Activated CD8-positive, alpha-beta memory T cell treated with anti-CD3 and anti-CD28 coated beads for 1 hour (primary cell): ENCODE measurements around the gene NELL1.

Source experiments
- DNase-seq, 2 donors: peaks; one replicate each; pipeline ENCODE4 v3.0.0-alpha.2; 2020; ENCODE audit warnings: low read depth in 1 of 2; ENCODE audit errors: extremely low read depth in 1 of 2

Gene NELL1

GRCh38 chr11:21465920-21466319 lies 796.5 kb downstream of the NELL1 start:
- DNase-seq, result no peak

GRCh38 chr11:21470521-21470920 lies 801.1 kb downstream of the NELL1 start:
- no peak for DNase-seq

GRCh38 chr11:21472261-21472660 lies 802.9 kb downstream of the NELL1 start:
- DNase-seq, result no peak

GRCh38 chr11:21474529-21474928 lies 805.1 kb downstream of the NELL1 start:
- DNase-seq, result no peak

DNA sequence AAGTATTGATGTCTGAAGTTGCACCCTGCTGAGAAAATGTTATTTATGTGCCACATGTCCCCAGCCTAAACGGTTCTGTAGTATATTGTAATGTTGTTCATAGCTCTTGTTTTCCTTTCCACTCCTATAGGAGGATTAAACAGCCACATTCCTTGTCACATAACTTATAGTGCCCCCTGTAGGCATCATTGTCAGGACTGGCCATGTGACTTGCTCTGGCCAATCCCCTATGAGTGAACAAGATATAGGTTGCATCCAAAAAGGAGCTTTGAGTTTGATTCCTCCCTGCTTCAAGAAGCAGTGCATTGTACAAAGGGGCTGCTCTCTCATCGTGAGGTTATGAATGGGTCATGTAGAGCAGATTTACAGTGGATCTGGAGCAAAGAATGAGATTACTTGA lies 805.9 kb downstream of the NELL1 start:
- DNase-seq, result no peak

GRCh38 chr11:21476588-21476987 lies 807.2 kb downstream of the NELL1 start:
- DNase-seq, result no peak

GRCh38 chr11:21480240-21480639 lies 810.9 kb downstream of the NELL1 start:
- DNase-seq, result no peak

GRCh38 chr11:21481255-21481654 lies 811.9 kb downstream of the NELL1 start:
- no peak for DNase-seq

DNA sequence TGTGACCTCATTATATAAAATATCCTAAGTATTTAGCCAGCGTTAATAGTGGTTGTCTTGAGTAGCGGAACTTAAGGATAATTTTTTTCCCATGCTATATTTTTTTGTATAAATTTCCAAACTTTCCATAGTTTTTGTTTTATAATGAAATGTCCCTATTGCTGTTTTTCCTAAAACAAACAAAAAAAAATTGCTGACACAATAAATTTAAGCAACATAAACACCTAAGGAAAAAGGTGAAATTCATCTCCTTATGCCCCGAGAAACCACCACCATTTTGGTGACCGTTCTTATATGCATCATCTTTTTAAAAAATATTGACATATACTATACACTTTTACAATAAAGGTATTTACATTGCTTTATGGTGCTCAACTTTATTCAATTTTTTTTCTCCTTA lies 814.7 kb downstream of the NELL1 start:
- no peak for DNase-seq

- no peak for DNase-seq
Observed at GRCh38 chr11:21485006-21485405, 815.6 kb downstream of the NELL1 start.

DNA sequence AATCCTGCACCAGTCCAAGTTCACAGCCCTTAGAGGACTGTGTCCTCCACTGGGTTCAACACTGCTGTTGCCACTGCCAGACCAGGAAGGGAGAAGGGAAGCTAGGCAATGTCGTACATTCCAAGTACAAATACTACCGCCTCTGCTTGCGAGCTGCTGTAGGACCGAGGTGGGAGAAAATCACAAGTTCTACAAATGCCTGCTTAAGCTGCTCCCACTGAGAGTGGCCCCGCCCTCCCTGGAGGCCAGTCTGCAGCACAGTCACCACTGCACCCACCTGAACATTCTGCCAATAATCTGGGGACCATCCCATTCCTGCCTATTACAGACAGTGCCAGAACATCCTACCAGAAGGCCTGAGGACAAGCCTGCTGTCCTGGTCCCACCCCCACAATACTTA lies 816.0 kb downstream of the NELL1 start:
- no peak for DNase-seq

GRCh38 chr11:21489416-21490115 lies 820.2 kb downstream of the NELL1 start:
- no peak for DNase-seq

- no peak for DNase-seq
Observed at GRCh38 chr11:21492931-21493330, 823.5 kb downstream of the NELL1 start.

GRCh38 chr11:21494946-21495345 lies 825.6 kb downstream of the NELL1 start:
- DNase-seq, result no peak

DNA sequence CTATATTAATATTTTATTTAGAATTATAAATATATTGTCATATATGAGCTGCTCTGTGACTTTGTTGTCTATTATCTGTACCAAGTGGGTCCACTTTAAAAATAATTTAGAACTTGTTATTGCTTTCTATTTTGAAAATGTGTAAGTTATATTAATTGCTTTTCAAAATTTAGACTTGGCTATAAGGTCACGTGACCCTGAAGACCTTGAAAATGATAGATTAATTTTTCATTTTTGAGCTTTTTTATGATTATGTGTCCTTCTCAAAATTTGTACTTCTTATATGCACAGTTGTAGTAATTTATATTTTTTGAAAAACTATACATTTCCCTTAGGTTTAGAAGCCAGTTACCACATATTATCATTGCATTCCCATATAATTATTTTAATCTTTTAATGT lies 826.5 kb downstream of the NELL1 start:
- DNase-seq, result no peak

- DNase-seq, result no peak
Observed at GRCh38 chr11:21501245-21501644, 831.9 kb downstream of the NELL1 start.

GRCh38 chr11:21505070-21505469 lies 835.7 kb downstream of the NELL1 start:
- DNase-seq, result no peak

- no peak for DNase-seq
Observed at GRCh38 chr11:21511835-21512440, 842.6 kb downstream of the NELL1 start.

- no peak for DNase-seq
Observed at GRCh38 chr11:21514316-21514715, 844.9 kb downstream of the NELL1 start.

- DNase-seq, result no peak
Observed at GRCh38 chr11:21520244-21520643, 850.9 kb downstream of the NELL1 start.

GRCh38 chr11:21529187-21529586 lies 859.8 kb downstream of the NELL1 start:
- no peak for DNase-seq

DNA sequence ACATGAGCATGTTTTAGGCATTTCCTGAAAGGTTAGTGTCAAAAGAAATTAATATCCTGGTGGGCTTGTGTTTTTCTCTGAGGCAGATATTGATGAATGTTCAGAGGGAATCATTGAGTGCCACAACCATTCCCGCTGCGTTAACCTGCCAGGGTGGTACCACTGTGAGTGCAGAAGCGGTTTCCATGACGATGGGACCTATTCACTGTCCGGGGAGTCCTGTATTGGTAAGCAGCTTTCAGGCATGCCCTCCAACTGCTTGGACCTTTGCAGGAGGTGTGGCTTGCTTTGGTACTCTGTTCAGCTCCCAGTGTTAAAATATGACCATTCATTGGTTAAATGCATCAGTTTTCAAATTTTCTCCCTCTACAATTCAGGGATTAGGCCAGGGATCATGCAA lies 864.9 kb downstream of the NELL1 start:
- DNase-seq, result no peak

- DNase-seq, result no peak
Observed at GRCh38 chr11:21537980-21538379, 868.6 kb downstream of the NELL1 start.
